Measurements from ENCODE around the gene THOP1.

THOP1 gene

DNA sequence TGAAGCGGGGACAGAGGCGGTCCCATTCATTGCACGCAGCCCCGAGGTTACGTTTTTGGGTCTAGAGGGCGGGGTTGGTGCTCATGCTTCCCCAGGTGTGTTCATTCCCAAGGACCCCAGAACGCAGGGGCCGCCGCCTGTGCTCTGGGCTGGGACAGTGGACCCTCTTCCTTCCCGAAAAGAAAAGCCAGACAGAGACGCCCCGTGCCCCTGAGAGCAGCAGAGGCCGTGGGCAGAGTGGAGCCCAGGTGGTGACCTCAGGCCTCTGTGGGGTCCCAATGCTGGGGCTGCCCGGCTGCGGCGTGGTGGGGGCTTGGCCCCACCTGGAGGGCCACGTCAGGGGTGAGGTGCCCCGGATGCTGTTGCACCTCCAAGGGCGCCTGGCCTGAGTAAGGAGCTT lies 17.6 kb upstream of the THOP1 start:
- H3K9me3 ChIP-seq (ENCODE audit: low read length), result no peaks in the 10 kb centered on the region
- H3K79me2 ChIP-seq (ENCODE audit: insufficient read depth, low read length), result peaks cover 22% of the 10 kb centered on the region
- H2AFZ ChIP-seq (ENCODE audit: low read length), result no peak overlapping the region
- H3K27ac ChIP-seq (ENCODE audit: low read depth, low read length, poor library complexity, severe bottlenecking), result no peak overlapping the region
- no peak for TF ChIP-seq EZH2 (IDR thresholded peaks at IDR 0.05; ENCODE audit: borderline replicate concordance, low read length)
- TF ChIP-seq, protein P1, sequence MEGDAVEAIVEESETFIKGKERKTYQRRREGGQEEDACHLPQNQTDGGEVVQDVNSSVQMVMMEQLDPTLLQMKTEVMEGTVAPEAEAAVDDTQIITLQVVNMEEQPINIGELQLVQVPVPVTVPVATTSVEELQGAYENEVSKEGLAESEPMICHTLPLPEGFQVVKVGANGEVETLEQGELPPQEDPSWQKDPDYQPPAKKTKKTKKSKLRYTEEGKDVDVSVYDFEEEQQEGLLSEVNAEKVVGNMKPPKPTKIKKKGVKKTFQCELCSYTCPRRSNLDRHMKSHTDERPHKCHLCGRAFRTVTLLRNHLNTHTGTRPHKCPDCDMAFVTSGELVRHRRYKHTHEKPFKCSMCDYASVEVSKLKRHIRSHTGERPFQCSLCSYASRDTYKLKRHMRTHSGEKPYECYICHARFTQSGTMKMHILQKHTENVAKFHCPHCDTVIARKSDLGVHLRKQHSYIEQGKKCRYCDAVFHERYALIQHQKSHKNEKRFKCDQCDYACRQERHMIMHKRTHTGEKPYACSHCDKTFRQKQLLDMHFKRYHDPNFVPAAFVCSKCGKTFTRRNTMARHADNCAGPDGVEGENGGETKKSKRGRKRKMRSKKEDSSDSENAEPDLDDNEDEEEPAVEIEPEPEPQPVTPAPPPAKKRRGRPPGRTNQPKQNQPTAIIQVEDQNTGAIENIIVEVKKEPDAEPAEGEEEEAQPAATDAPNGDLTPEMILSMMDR (IDR thresholded peaks at IDR 0.05; ENCODE audit: low read length), result no peak
- H3K4me2 ChIP-seq (ENCODE audit: low read length), result no peak overlapping the region
- H4K20me1 ChIP-seq (ENCODE audit: insufficient read depth, low read length), result no peaks in the 10 kb centered on the region
- H3K9me2 ChIP-seq (ENCODE audit: low read depth, low read length), result no peaks in the 10 kb centered on the region
- no peak overlapping the region for H3K9ac ChIP-seq (ENCODE audit: low read length)
- H3K27me3 ChIP-seq (ENCODE audit: insufficient read depth, low read length), result no peaks in the 10 kb centered on the region
- H3F3A ChIP-seq (ENCODE audit: insufficient read depth, low read length), result no peaks in the 10 kb centered on the region
- no peaks in the 10 kb centered on the region for H3K4me1 ChIP-seq (ENCODE audit: insufficient read depth, low read length, severe bottlenecking)
- no peak overlapping the region for H3K4me3 ChIP-seq (ENCODE audit: low read depth, low read length, poor library complexity, severe bottlenecking)
- H3K36me3 ChIP-seq (ENCODE audit: insufficient read depth, low read length), result peaks cover 68% of the 10 kb centered on the region

GRCh38 chr19:2768365-2769132 lies 16.8 kb upstream of the THOP1 start:
- no peaks in the 10 kb centered on the region for H3K4me1 ChIP-seq (ENCODE audit: insufficient read depth, low read length, severe bottlenecking)
- H3K27ac ChIP-seq (ENCODE audit: low read depth, low read length, poor library complexity, severe bottlenecking), result no peak overlapping the region
- peaks cover 22% of the 10 kb centered on the region for H3K79me2 ChIP-seq (ENCODE audit: insufficient read depth, low read length)
- H3K4me2 ChIP-seq (ENCODE audit: low read length), result no peak overlapping the region
- no peak for TF ChIP-seq EZH2 (IDR thresholded peaks at IDR 0.05; ENCODE audit: borderline replicate concordance, low read length)
- TF ChIP-seq, protein P1 (IDR thresholded peaks at IDR 0.05; ENCODE audit: low read length), result no peak
- no peaks in the 10 kb centered on the region for H4K20me1 ChIP-seq (ENCODE audit: insufficient read depth, low read length)
- no peaks in the 10 kb centered on the region for H3K9me2 ChIP-seq (ENCODE audit: low read depth, low read length)
- H3K36me3 ChIP-seq (ENCODE audit: insufficient read depth, low read length), result peaks cover 60% of the 10 kb centered on the region
- H3F3A ChIP-seq (ENCODE audit: insufficient read depth, low read length), result no peaks in the 10 kb centered on the region
- no peaks in the 10 kb centered on the region for H3K9me3 ChIP-seq (ENCODE audit: low read length)
- H2AFZ ChIP-seq (ENCODE audit: low read length), result no peak overlapping the region
- H3K4me3 ChIP-seq (ENCODE audit: low read depth, low read length, poor library complexity, severe bottlenecking), result no peak overlapping the region
- no peak overlapping the region for H3K9ac ChIP-seq (ENCODE audit: low read length)
- H3K27me3 ChIP-seq (ENCODE audit: insufficient read depth, low read length), result no peaks in the 10 kb centered on the region

- no peak for TF ChIP-seq EZH2 (IDR thresholded peaks at IDR 0.05; ENCODE audit: borderline replicate concordance, low read length)
- TF ChIP-seq, protein P1 (IDR thresholded peaks at IDR 0.05; ENCODE audit: low read length), result no peak
- Histone ChIP-seq H3K9me3 (ENCODE audit: low read length) (no peaks in the 10 kb centered on the region), H3K27me3 (ENCODE audit: insufficient read depth, low read length) (no peaks in the 10 kb centered on the region), H3F3A (ENCODE audit: insufficient read depth, low read length) (no peaks in the 10 kb centered on the region), H2AFZ (ENCODE audit: low read length) (no peak overlapping the region), H3K4me3 (ENCODE audit: low read depth, low read length, poor library complexity, severe bottlenecking) (no peak overlapping the region), H3K4me2 (ENCODE audit: low read length) (no peak overlapping the region), H3K4me1 (ENCODE audit: insufficient read depth, low read length, severe bottlenecking) (no peaks in the 10 kb centered on the region), H3K9me2 (ENCODE audit: low read depth, low read length) (no peaks in the 10 kb centered on the region), H4K20me1 (ENCODE audit: insufficient read depth, low read length) (no peaks in the 10 kb centered on the region), H3K36me3 (ENCODE audit: insufficient read depth, low read length) (peaks cover 54% of the 10 kb centered on the region), H3K27ac (ENCODE audit: low read depth, low read length, poor library complexity, severe bottlenecking) (no peak overlapping the region), H3K79me2 (ENCODE audit: insufficient read depth, low read length) (peaks cover 26% of the 10 kb centered on the region), H3K9ac (ENCODE audit: low read length) (no peak overlapping the region)
These were observed 16.1 kb upstream of the THOP1 start for GRCh38 chr19:2769218-2769617.
